HUES64 (cell line): ENCODE results near the gene PTPRM.

Experiments
- H3K27ac ChIP-seq: 2 replicates; pipeline ENCODE4 v1.7.0; 2013; ENCODE audit warnings: low read depth, low read length, inconsistent platforms
- H3K27me3 ChIP-seq: 2 replicates; pipeline ENCODE4 v1.6.1; 2013; ENCODE audit warnings: mild to moderate bottlenecking, low read length; ENCODE audit not compliant: insufficient read depth
- H3K36me3 ChIP-seq: 2 replicates; pipeline ENCODE4 v1.6.1; 2013; ENCODE audit warnings: mild to moderate bottlenecking, low read length; ENCODE audit not compliant: insufficient read depth
- H3K4me1 ChIP-seq: 2 replicates; pipeline ENCODE4 v1.6.1; 2013; ENCODE audit warnings: mild to moderate bottlenecking, low read length, moderate library complexity; ENCODE audit not compliant: insufficient read depth
- H3K4me3 ChIP-seq: 2 replicates; pipeline ENCODE4 v1.5.1; 2013; ENCODE audit warnings: mild to moderate bottlenecking, low read length, moderate library complexity
- H3K9ac ChIP-seq: 2 replicates; pipeline ENCODE4 v1.6.1; 2013; ENCODE audit warnings: mild to moderate bottlenecking, low read depth, low read length
- H3K9me3 ChIP-seq: 2 replicates; pipeline ENCODE4 v1.6.1; 2013; ENCODE audit warnings: low read depth, low read length; ENCODE audit not compliant: insufficient read depth
- WGBS: fragments of 150-250, 120-280 bp; methylation state at CpG from one replicate; pipeline ENCODE4 v1.1.7; 2013; ENCODE audit warnings: missing lambda C conversion rate; 5-methylcytosine and 5-hydroxymethylcytosine counted together

Gene PTPRM

DNA sequence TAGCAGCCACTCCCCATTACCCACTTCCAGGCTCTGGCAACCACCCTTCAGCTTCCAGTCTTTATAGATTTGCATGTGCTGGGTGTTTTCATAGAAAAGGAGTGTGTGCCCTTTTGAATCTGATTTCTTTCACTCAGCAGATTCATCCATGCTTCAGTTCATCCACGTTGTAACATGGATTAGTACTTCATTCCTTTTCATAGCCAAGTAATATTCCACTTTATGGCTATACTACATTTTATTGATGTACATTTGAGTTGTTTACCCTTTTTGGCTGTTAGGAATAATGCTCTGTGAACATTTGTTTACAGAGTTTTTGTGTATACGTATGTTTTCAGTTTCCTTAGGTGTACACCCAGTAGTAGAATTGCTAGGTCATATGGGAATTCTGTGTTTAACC lies 836.6 kb downstream of the PTPRM start:
- Histone ChIP-seq H3K9me3 (no peaks in the 10 kb centered on the region), H3K9ac (no peak overlapping the region), H3K27ac (no peak overlapping the region), H3K27me3 (no peaks in the 10 kb centered on the region), H3K4me3 (no peak overlapping the region), H3K4me1 (0 out of 2 replicates have a peak, but pooled peaks cover 7% of the 10 kb centered on the region), H3K36me3 (no peaks in the 10 kb centered on the region)
- 92% methylated on average over 2 of the region's 2 CpGs for WGBS

DNA sequence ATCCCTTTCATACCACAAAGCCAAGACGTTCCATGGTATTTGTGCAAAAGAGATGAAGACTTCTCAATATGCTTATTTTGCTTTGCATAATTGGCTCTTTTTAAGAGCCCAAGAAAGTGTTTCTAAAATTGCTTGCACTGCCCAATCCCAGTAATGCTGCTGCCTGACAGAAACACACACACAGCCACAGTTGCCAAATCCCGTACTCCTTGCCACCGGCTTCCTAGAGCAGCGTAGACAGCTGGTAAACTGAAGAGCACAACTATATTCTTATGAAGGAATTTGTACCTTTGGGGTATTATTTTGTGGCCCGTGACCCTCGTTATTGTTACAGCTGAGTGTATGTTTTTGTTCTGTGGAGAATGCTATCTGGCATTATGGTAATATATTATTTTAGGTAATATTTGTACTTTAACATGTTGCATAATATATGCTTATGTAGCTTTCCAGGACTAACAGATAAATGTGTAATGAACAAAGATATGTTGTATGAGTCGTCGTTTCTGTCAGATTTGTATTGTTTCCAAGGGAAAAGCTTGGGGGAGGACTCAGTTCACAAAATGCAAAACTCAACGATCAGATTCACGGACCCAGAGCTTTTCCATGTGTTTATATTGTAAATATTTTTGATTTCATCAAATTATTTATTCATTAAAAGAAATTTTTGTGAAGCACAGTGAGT lies 839.2 kb downstream of the PTPRM start:
- Histone ChIP-seq H3K27me3 (no peaks in the 10 kb centered on the region), H3K27ac (no peak overlapping the region), H3K4me1 (0 out of 2 replicates have a peak, but pooled peaks cover 7% of the 10 kb centered on the region), H3K9ac (no peak overlapping the region), H3K36me3 (no peaks in the 10 kb centered on the region), H3K4me3 (no peak overlapping the region), H3K9me3 (peaks cover 10% of the 10 kb centered on the region)
- WGBS: 95% methylated on average over 8 of the region's 10 CpGs

DNA sequence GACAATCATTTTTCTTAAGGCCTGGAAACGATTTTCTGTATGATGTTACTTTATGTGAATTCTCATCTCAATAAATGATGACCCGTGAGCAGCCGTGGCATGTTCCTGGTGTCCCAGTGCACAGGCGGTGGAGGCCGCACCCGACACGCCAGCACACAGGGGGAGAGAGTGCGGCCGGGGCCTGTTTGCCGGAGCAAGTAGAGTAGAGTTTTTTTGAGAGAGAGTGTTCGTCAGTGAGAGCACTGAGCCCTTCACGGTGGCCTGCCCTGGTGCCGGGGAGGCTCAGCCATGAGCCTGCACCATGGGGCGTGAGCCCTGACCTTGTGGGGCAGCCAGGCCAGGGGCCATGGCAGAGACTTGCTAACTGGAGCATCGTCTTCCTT lies 839.7 kb downstream of the PTPRM start:
- Histone ChIP-seq H3K4me3 (no peak overlapping the region), H3K9me3 (peaks cover 16% of the 10 kb centered on the region), H3K27ac (no peak overlapping the region), H3K27me3 (no peaks in the 10 kb centered on the region), H3K36me3 (no peaks in the 10 kb centered on the region), H3K4me1 (0 out of 2 replicates have a peak, but pooled peaks cover 6% of the 10 kb centered on the region), H3K9ac (no peak overlapping the region)
- WGBS: 96% methylated on average over 15 of the region's 15 CpGs

DNA sequence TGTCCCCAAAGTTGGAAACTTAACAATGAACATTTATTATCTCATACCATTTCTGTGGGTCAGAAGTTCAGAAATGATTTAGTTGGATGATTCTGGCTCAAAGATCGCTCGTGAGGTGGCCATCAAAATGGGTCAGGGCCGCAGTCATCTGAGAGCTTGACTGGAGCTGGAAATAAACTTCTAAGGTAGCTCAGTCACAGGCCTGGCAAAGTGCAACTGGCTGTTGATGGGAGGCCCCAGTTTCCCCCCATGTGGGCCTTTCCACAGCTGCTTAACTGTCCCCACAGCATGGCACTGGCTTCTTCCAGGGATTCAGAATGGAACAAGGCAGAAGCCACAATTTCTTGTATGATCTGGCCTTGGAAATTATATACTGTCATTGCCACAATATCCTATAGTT lies 842.0 kb downstream of the PTPRM start:
- H3K9me3 ChIP-seq: peaks cover 21% of the 10 kb centered on the region
- H3K36me3 ChIP-seq: no peaks in the 10 kb centered on the region
- no peak overlapping the region for H3K9ac ChIP-seq
- WGBS: 98% methylated on average over 3 of the region's 3 CpGs
- H3K27ac ChIP-seq: no peak overlapping the region
- no peaks in the 10 kb centered on the region for H3K4me1 ChIP-seq
- no peak overlapping the region for H3K4me3 ChIP-seq
- no peaks in the 10 kb centered on the region for H3K27me3 ChIP-seq

DNA sequence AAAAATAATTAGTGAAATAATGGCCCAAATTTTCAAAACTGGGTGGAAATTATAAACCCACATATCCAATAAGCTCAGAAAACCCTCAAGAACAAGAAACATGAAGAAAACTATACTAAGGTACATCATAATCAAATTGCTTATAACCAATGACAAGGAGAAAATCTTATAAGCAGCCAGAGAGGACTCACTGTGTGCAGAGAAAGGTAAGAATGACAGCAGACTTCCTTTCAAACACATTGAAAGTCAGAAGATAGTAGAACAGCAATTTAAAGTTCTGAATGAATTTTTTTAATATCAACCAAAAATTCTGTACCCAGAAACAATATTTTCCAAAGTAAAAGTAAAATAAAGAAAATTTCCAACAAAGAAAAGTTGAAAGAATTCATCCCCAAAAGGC lies 844.4 kb downstream of the PTPRM start:
- Histone ChIP-seq H3K36me3 (no peaks in the 10 kb centered on the region), H3K4me1 (no peaks in the 10 kb centered on the region), H3K27me3 (no peaks in the 10 kb centered on the region), H3K27ac (no peak overlapping the region), H3K9ac (no peak overlapping the region), H3K9me3 (peaks cover 21% of the 10 kb centered on the region), H3K4me3 (no peak overlapping the region)

DNA sequence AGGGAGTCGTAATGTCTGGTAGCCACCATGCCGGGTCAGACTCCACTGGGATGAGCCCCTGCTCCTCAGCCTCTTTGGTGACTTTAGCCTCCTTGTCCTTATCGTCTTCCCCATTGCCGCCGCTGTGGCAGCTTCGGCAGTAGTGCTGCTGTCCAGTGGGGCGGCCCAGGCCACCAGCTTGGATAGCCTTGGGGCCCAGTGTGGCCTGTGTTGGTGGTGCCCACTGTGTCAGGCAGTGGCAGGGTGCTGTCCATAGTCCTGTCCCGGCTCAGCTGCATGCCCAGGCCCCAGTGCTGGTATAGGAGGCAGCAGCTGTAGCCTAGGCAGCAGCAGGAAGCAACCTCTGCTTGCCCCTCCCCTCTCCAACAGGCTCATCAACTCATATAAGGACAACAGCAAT lies 845.0 kb downstream of the PTPRM start:
- Histone ChIP-seq H3K36me3 (no peaks in the 10 kb centered on the region), H3K27me3 (no peaks in the 10 kb centered on the region), H3K9ac (no peak overlapping the region), H3K4me1 (no peaks in the 10 kb centered on the region), H3K9me3 (peaks cover 21% of the 10 kb centered on the region), H3K4me3 (no peak overlapping the region), H3K27ac (no peak overlapping the region)
- WGBS: 93% methylated on average over 8 of the region's 8 CpGs

DNA sequence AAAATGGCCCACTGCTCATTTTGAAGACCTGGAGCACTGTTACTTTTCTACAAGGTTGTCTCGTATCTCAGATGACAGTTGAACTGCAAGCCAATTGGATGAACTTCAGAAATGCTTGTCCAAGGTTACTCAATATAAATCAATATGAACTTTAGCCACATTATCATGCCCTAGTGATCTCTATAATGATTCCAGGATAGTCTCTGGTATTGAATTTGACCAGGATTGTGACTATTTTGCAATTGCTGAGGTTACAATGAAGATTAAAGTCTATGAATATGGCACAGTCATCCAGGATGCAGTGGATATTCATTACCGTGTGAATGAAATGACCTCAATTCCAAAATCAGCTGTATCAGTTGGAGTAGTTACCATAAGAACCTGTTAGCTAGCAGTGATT lies 846.1 kb downstream of the PTPRM start:
- Histone ChIP-seq H3K9ac (no peak overlapping the region), H3K4me3 (no peak overlapping the region), H3K27me3 (no peaks in the 10 kb centered on the region), H3K36me3 (no peaks in the 10 kb centered on the region), H3K27ac (no peak overlapping the region), H3K9me3 (peaks cover 21% of the 10 kb centered on the region), H3K4me1 (no peaks in the 10 kb centered on the region)
- WGBS: 97% methylated on average over 2 of the region's 2 CpGs

DNA sequence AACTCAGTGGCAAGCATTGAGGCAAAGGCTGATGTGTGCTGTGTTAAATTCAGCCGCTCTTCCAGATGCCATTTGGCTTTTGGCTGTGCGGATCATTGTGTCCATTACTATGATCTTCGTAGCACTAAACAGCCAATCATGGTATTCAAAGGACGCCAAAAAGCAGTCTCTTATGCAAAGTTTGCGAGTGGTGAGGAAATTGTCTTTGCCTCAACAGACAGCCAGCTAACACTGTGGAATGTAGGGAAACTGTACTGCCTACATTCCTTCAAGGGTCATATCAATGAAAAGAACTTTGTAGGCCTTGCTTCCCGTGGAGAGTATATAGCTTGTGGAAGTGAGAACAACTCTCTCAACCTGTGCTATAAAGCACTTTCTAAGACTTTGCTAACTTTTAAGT lies 846.6 kb downstream of the PTPRM start:
- H3K9me3 ChIP-seq: peaks cover 21% of the 10 kb centered on the region
- no peak overlapping the region for H3K9ac ChIP-seq
- H3K27me3 ChIP-seq: no peaks in the 10 kb centered on the region
- no peaks in the 10 kb centered on the region for H3K4me1 ChIP-seq
- WGBS: 80% methylated on average over 6 of the region's 6 CpGs
- no peak overlapping the region for H3K4me3 ChIP-seq
- H3K27ac ChIP-seq: no peak overlapping the region
- no peaks in the 10 kb centered on the region for H3K36me3 ChIP-seq

DNA sequence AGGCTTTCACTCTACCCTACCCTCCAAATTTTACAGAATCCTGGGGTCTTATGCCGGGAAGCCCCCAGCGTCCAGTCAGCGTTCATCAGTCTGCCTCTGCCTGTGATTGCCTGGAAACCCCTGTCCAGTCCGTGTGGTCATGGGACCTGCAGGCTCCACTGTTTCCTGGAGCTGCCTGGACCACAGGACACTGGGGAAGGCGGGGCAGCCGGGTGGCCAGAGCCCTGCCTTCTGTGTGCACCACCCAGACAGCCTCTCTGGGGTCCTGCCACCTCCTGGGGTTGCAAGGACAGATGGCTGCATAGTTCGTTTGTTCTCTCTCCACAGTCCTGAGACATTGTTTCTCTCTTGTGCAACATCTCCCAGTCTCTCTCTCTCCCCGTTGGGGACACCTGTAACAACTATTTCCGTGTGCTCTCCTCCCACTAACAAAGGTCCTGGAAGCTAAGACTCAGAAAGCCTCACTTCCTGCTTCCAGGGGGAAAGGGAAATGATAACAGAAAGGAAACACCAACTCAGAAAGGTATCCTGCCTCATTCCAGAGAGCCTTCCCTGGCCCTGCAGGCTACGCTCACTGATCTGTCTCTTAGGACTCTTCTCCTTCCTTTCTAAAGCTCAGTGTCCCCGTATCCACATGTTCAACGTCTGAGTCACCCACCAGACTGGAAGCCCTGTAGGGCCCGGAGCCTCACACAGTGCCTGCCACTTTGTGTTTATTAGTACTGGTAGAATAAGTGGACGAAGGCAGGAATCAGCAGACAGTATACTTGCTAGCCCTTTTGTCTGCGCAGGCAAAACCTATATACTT lies 849.3 kb downstream of the PTPRM start:
- no peaks in the 10 kb centered on the region for H3K27me3 ChIP-seq
- H3K27ac ChIP-seq: no peak overlapping the region
- H3K36me3 ChIP-seq: no peaks in the 10 kb centered on the region
- no peaks in the 10 kb centered on the region for H3K4me1 ChIP-seq
- WGBS: 70% methylated on average over 15 of the region's 15 CpGs
- peaks cover 10% of the 10 kb centered on the region for H3K9me3 ChIP-seq
- no peak overlapping the region for H3K9ac ChIP-seq
- H3K4me3 ChIP-seq: no peak overlapping the region

DNA sequence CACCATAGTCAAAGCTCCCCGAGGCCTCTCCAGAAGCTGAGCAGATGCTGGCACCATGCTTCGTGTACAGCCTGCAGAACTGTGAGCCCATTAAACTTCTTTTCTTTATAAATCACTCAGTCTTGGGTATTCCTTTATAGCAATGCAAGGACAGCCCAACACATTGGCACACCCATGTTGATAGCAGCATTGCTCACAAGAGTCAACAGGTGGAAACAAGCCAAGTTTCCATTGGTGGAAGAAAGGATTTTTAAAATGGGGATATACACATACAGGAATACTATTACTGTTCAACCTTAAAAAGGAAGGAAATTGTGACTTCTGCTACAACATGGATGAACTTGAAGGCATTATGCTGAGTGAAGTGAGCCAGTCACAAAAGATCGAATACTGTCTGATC lies 855.3 kb downstream of the PTPRM start:
- Histone ChIP-seq H3K36me3 (no peaks in the 10 kb centered on the region), H3K9ac (no peak overlapping the region), H3K9me3 (no peaks in the 10 kb centered on the region), H3K27me3 (no peaks in the 10 kb centered on the region), H3K4me1 (peaks cover 10% of the 10 kb centered on the region; the same call in 1 of the 2 replicates), H3K4me3 (no peak overlapping the region), H3K27ac (no peak overlapping the region)
- 93% methylated on average over 3 of the region's 3 CpGs for WGBS

DNA sequence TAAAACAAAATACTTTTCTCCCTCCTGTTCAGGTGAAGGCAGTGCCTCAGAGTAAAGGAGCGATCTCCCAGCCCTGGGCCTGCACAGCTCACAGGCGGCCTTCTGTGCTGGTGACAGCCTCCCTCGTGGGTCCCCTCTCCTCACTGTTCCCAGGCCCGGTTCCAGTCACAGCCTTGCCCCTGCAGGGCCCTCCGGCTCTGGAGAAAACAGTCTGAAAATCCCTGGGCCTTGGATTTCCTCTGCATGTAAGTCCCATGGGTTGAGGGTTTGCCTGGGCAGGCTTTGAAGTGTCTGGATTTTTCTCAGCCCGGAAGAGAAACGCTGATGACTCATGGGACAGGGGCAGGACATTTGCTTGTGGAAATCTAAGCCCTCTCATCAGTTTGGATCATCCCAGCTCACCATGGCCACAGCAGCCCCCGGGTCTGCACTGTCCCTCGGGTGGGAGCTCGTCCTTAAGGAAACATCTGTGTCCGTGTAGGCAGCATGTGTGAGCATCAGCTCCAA lies 856.0 kb downstream of the PTPRM start:
- Histone ChIP-seq H3K27ac (no peak overlapping the region), H3K9me3 (no peaks in the 10 kb centered on the region), H3K4me1 (peaks cover 10% of the 10 kb centered on the region; the same call in 1 of the 2 replicates), H3K9ac (no peak overlapping the region), H3K27me3 (no peaks in the 10 kb centered on the region), H3K4me3 (no peak overlapping the region), H3K36me3 (no peaks in the 10 kb centered on the region)
- WGBS: 70% methylated on average over 11 of the region's 11 CpGs
